Breast epithelium (tissue), 4 donors: ENCODE data around the gene TRPC4AP. TPM values are rescaled to one million over a fixed set of nuclear protein-coding genes. Genes with fewer than 3 reads are reported as not detected.

Experiments used
- DNase-seq, 2 donors: peaks; one replicate each; pipeline ENCODE4 v3.0.0-alpha.2; 2019; ENCODE audit warnings: low spot score in 2 of 2
- H3K27ac ChIP-seq, 2 donors: fragments of 200-600 bp; sonication (generic) in 1 of 2; one replicate each; pipeline ENCODE4 v1.5.1; 2016 to 2019; ENCODE audit warnings: mild to moderate bottlenecking in 1 of 2
- H3K27me3 ChIP-seq, 2 donors: fragments of 200-600 bp; sonication (generic) in 1 of 2; one replicate each; pipeline versions ENCODE4 v1.5.1 to v1.6.0; 2017 to 2019; ENCODE audit warnings: control low read depth in 1 of 2, mild to moderate bottlenecking in 1 of 2
- H3K36me3 ChIP-seq: fragments of 200-600 bp; one replicate; pipeline ENCODE4 v1.5.1; 2019
- H3K4me1 ChIP-seq, 2 donors: fragments of 200-600 bp; sonication (generic); one replicate each; pipeline ENCODE4 v1.5.1; 2016 to 2019; ENCODE audit warnings: control low read depth in 1 of 2
- H3K4me3 ChIP-seq, 3 donors: fragments of 200-600 bp; sonication (generic); 1 replicate in 2 of 3; 2 replicates in 1 of 3; pipeline ENCODE4 v1.5.1; 2016 to 2019; ENCODE audit warnings: mild to moderate bottlenecking in 3 of 3, moderate library complexity in 2 of 3
- H3K9me3 ChIP-seq, 2 donors: fragments of 200-600 bp; sonication (generic) in 1 of 2; one replicate each; pipeline ENCODE4 v1.5.1; 2016 to 2019; ENCODE audit warnings: control low read depth in 1 of 2
- POLR2A ChIP-seq: fragments of 450-650 bp; IDR thresholded peaks from one replicate; pipeline ENCODE4 v1.6.1; 2016; ENCODE audit warnings: antibody characterized with exemption, mild to moderate bottlenecking, moderate library complexity
- POLR2AphosphoS5 ChIP-seq, 3 donors: sonication (generic); formaldehyde crosslinking; IDR thresholded peaks; one replicate each; pipeline ENCODE4 v1.6.1; 2017; ENCODE audit warnings: antibody characterized with exemption in 3 of 3
- intact Hi-C: fragments of 100-400 bp; cut with DNase I; formaldehyde crosslinking; loops from one replicate; pipeline ENCODE4 v1.15.1; 2023; ENCODE audit warnings: low total_unique reads
- total RNA-seq, 3 donors: library from RNA; depleted of rRNA; stranded (reverse); fragments of >200 nt; gene quantifications; one replicate each; pipeline ENCODE4 v1.1.0, GENCODE V29; 2016
- TF ChIP-seq, protein P1 (sequence below), 3 donors: fragments of 450-650 bp; IDR thresholded peaks; one replicate each; pipeline ENCODE4 v1.5.1; 2016 to 2017; ENCODE audit warnings: antibody characterized with exemption in 3 of 3, mild to moderate bottlenecking in 3 of 3, moderate library complexity in 3 of 3

Gene TRPC4AP
- total RNA-seq, 3 donors from 2014 or later, result 62.6 to 71.7 (median 69.5) TPM

DNA sequence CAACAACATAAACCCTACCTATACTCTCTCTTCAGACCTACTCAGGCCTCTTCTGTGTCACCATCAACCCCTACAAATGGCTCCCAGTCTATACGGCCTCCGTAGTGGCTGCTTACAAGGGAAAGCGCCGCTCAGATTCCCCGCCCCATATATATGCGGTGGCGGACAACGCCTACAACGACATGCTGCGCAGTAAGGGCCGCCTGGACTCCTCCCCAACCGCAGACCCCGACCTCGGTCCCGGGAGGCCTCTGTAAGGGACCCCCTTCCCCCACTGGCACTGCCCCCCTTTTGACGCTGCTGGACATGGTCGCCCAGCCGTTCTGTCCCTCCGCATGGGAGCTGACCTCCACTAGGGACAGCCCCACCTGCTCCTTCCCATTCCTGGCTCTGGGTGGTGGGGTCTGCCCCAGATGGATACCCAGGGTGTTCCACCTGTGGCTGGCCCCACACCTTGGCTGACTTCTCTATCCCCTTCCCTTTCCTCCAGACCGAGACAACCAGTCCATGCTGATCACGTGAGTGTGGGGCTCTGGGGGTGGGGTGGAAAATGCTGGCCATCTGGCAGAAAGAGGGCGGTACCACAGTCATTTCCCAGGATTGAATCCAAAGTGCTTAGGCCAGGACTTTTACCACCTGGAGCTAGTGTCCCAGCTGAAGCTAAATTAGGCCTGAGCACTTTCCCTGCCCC, 111.9 kb downstream of the TRPC4AP start:
- Histone ChIP-seq H3K36me3 (no peaks in the 10 kb centered on the region), H3K27me3 (peaks cover 4 to 10% of the 10 kb centered on the region in 2 donors), H3K9me3 (no peaks in the 10 kb centered on the region), H3K4me3 (no peak overlapping the region), H3K27ac (no peak overlapping the region), H3K4me1 (no peaks in the 10 kb centered on the region)
- no peak for DNase-seq
- TF ChIP-seq POLR2AphosphoS5 (IDR thresholded peaks at IDR 0.05) (no peak), POLR2A (no peak)
- TF ChIP-seq, protein P1, sequence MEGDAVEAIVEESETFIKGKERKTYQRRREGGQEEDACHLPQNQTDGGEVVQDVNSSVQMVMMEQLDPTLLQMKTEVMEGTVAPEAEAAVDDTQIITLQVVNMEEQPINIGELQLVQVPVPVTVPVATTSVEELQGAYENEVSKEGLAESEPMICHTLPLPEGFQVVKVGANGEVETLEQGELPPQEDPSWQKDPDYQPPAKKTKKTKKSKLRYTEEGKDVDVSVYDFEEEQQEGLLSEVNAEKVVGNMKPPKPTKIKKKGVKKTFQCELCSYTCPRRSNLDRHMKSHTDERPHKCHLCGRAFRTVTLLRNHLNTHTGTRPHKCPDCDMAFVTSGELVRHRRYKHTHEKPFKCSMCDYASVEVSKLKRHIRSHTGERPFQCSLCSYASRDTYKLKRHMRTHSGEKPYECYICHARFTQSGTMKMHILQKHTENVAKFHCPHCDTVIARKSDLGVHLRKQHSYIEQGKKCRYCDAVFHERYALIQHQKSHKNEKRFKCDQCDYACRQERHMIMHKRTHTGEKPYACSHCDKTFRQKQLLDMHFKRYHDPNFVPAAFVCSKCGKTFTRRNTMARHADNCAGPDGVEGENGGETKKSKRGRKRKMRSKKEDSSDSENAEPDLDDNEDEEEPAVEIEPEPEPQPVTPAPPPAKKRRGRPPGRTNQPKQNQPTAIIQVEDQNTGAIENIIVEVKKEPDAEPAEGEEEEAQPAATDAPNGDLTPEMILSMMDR (IDR thresholded peaks at IDR 0.05), result no peak
- intact Hi-C loops, result no loop called here

DNA sequence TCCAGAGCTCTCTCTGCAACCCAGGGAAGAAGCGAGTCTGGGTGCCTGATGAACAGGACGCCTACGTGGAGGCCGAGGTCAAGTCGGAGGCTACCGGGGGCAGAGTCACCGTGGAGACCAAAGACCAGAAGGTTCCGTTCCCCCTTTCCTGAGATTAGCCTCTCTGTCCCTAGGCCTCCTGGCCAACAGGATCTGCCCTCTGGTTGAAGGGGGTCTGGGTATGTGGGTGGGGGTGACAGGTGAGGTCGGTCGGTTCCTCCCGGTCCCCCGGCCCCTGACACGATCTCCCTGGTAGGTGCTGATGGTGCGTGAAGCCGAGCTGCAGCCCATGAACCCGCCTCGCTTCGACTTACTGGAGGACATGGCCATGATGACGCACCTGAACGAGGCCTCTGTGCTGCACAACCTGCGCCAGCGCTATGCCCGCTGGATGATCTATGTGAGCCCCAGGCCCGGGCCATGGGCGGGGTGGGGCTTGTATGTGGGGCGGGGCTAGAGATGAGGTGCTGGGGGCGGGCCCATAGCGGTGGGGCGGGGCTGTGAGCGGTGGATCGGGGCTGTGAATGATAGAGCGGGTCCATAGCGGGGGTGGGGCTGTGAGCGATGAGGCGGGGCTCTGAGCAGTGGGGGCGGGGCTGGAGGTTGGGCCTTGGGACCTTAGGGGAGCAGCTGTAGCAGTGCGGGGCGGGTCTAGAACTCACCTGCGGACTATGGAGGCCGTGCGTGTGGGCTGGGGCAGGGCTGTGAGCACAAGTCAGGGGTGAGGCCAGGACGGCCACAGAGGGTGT, 113.0 kb downstream of the TRPC4AP start:
- intact Hi-C loops, result no loop called here
- no peak overlapping the region for H3K4me3 ChIP-seq
- no peaks in the 10 kb centered on the region for H3K4me1 ChIP-seq
- peak in 1 of 2 donors; percentile 48 for DNase-seq
- TF ChIP-seq, protein P1 (IDR thresholded peaks at IDR 0.05), result no peak
- no peak for TF ChIP-seq POLR2AphosphoS5 (IDR thresholded peaks at IDR 0.05)
- no peak for TF ChIP-seq POLR2A
- no peaks in the 10 kb centered on the region for H3K36me3 ChIP-seq
- H3K9me3 ChIP-seq, result no peaks in the 10 kb centered on the region
- H3K27ac ChIP-seq, result no peak overlapping the region
- H3K27me3 ChIP-seq, result peaks cover 3 to 10% of the 10 kb centered on the region in 2 donors

DNA sequence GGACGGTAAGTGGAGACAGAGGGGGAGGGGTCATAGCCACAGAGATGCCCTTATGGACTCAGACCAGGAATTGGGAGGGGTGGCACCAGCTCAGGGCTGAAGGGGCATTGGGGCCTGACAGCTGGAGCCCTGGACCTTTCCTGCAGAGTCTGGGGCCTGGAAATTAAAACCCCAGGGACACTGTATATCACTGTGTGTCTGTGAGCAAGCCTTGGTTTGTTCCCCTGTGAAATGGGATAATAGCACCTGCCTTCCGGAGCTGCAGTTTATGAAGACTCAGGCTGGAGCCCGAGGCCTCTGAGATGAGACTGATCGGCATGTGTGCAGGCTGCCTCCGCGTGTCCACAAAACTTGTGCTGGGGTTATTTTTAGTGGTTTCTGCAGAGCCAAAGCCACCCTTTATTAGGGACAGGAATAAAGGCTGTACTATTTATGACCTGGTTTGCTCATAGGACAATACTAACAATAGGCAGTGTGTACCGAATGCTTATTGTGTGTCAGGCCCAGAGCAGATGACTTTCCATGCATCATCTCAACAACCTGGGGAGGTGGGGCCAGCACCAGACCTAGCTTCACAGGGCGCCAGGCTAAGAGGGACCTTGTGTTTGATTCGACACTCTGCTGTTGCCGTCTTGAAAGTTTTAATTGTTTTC, 114.4 kb downstream of the TRPC4AP start:
- no peak for DNase-seq
- no peaks in the 10 kb centered on the region for H3K9me3 ChIP-seq
- H3K27me3 ChIP-seq, result no peaks in the 10 kb centered on the region
- H3K4me3 ChIP-seq, result no peak overlapping the region
- intact Hi-C loops, result no loop called here
- no peaks in the 10 kb centered on the region for H3K36me3 ChIP-seq
- no peak overlapping the region for H3K27ac ChIP-seq
- TF ChIP-seq POLR2A (no peak), POLR2AphosphoS5 (IDR thresholded peaks at IDR 0.05) (no peak)
- TF ChIP-seq, protein P1 (IDR thresholded peaks at IDR 0.05), result no peak
- H3K4me1 ChIP-seq, result no peaks in the 10 kb centered on the region

DNA sequence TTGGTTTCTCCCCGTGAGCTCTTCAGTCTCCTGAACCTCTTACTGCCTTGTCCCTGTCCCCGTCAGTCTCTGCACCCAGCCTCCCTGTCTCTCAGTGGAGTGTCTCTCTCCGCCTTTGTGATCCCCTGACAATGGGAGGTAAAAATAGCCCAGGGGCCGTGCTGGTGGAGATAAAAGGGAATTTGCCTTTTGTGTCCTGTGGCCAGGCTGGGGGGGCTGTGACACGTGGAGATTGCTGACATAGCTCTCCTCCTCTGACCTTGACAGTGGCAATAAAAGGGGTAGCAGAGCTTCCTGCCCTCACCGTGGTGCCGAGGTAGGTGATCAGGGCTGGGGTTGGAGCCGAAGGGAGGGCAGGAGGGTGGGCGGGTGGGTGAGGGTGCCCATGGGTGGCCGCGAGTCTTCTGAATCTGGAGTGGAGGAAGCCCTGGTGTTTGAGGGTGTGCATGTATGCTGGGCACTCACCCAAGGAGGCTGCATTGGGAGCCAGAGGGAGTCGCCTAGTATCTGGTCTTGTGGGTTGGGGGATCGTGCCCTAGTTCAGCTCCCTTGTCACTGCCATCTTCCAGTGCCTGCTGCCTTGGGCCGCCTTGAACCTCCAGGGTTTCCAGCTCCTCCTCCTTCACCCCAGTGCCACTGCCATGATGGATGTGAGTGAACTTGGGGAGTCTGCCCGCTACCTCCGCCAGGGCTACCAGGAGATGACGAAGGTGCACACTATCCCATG, 115.1 kb downstream of the TRPC4AP start:
- Histone ChIP-seq H3K27ac (no peak overlapping the region), H3K9me3 (no peaks in the 10 kb centered on the region), H3K4me1 (no peaks in the 10 kb centered on the region), H3K4me3 (no peak overlapping the region), H3K36me3 (no peaks in the 10 kb centered on the region), H3K27me3 (no peaks in the 10 kb centered on the region)
- no peak for DNase-seq
- intact Hi-C loops, result no loop called here
- TF ChIP-seq POLR2AphosphoS5 (IDR thresholded peaks at IDR 0.05), result no peak
- TF ChIP-seq, protein P1 (IDR thresholded peaks at IDR 0.05), result no peak
- TF ChIP-seq POLR2A, result no peak
